GM10847 (cell line): Measurements from ENCODE around the gene PPP6R2.

Experiments used
- POLR2A ChIP-seq: IDR thresholded peaks from 2 replicates; pipeline ENCODE4 v1.6.1; 2011; ENCODE audit not compliant: insufficient read length; ENCODE audit errors: extremely low read depth

Gene PPP6R2

GRCh38 chr22:50303848-50304527 is 39.1 kb upstream of the PPP6R2 start:
- no peak for TF ChIP-seq POLR2A

GRCh38 chr22:50304528-50305392 is 38.4 kb upstream of the PPP6R2 start:
- TF ChIP-seq POLR2A, result no peak

- peak; percentile 12 for TF ChIP-seq POLR2A
These were observed 37.7 kb upstream of the PPP6R2 start for GRCh38 chr22:50305393-50305922.

GRCh38 chr22:50305923-50306566 is 37.1 kb upstream of the PPP6R2 start:
- TF ChIP-seq POLR2A, result no peak

- TF ChIP-seq POLR2A, result peak; percentile 49
These were observed 36.1 kb upstream of the PPP6R2 start, which contains the start of gene PLXNB2 for GRCh38 chr22:50306753-50307749. TSS of gene PLXNB2 (minus strand) at chr22:50307646. CDS start at chr22:50290584, 17,062 bp downstream.

- TF ChIP-seq POLR2A, result no peak
These were observed 35.1 kb upstream of the PPP6R2 start for GRCh38 chr22:50307890-50308596.

- TF ChIP-seq POLR2A, result no peak
These were observed 34.6 kb upstream of the PPP6R2 start for GRCh38 chr22:50308597-50308935.

- TF ChIP-seq POLR2A, result no peak
These were observed 34.0 kb upstream of the PPP6R2 start for GRCh38 chr22:50308986-50309600.

GRCh38 chr22:50309601-50309991 is 33.5 kb upstream of the PPP6R2 start:
- no peak for TF ChIP-seq POLR2A

GRCh38 chr22:50310031-50310722 is 33.0 kb upstream of the PPP6R2 start:
- TF ChIP-seq POLR2A, result no peak

- TF ChIP-seq POLR2A, result no peak
These were observed 32.1 kb upstream of the PPP6R2 start for GRCh38 chr22:50310949-50311444.

- no peak for TF ChIP-seq POLR2A
These were observed 31.3 kb upstream of the PPP6R2 start for GRCh38 chr22:50311606-50312351.

- no peak for TF ChIP-seq POLR2A
These were observed 30.8 kb upstream of the PPP6R2 start for GRCh38 chr22:50312371-50312770.
